HEK293 (cell line): ENCODE data around the gene SETDB2.

ENCODE experiments used
- CTCF ChIA-PET: fragments of 350-600 bp; formaldehyde crosslinking; extraction: SDS; loops from one replicate; lab custom pipeline; 2021; ENCODE audit warnings: antibody characterized with exemption; lab: Yijun Ruan, JAX
- POLR2A ChIA-PET: fragments of 300-600 bp; formaldehyde crosslinking; extraction: SDS; loops from one replicate; lab custom pipeline; 2020; ENCODE audit warnings: antibody characterized with exemption, inconsistent platforms; lab: Yijun Ruan, JAX
- H3K27ac ChIP-seq: fragments of 200-500 bp; sonication (Bioruptor generic); 2 replicates; pipeline ENCODE4 v1.5.1; 2014; ENCODE audit warnings: low read depth, low read length, control low read depth, inconsistent platforms; ENCODE audit errors: extremely low read depth
- H3K36me3 ChIP-seq, 2 experiments: fragments of 200-500 bp in 1 of 2; sonication (Bioruptor generic) in 1 of 2; 1 replicate in 1 of 2; 2 replicates in 1 of 2; pipeline ENCODE4 v1.5.1; 2014 to 2017; ENCODE audit warnings: inconsistent platforms in 2 of 2, low read length in 2 of 2; ENCODE audit not compliant: control insufficient read depth in 2 of 2, insufficient read depth in 1 of 2
- H3K4me1 ChIP-seq: fragments of 200-500 bp; sonication (Bioruptor generic); 2 replicates; pipeline ENCODE4 v1.5.1; 2014; ENCODE audit warnings: mild to moderate bottlenecking, low read length, inconsistent platforms; ENCODE audit not compliant: control insufficient read depth, insufficient read depth
- H3K4me3 ChIP-seq: 2 replicates; pipeline ENCODE4 v1.5.1; 2011; ENCODE audit warnings: low read depth, mild to moderate bottlenecking, control low read depth, low read length, moderate library complexity
- H3K9me3 ChIP-seq: fragments of 200-500 bp; sonication (Bioruptor generic); 2 replicates; pipeline ENCODE4 v1.5.1; 2014; ENCODE audit warnings: low read depth, low read length, inconsistent platforms; ENCODE audit not compliant: control insufficient read depth, insufficient read depth
- CTCF ChIP-seq: fragments of 450-650 bp; formaldehyde crosslinking; IDR thresholded peaks from 2 replicates; pipeline ENCODE4 v1.5.1; 2016; ENCODE audit warnings: missing biosample characterization, missing genetic modification characterization
- KLF8 ChIP-seq: fragments of 450-650 bp; formaldehyde crosslinking; IDR thresholded peaks from 2 replicates; pipeline ENCODE4 v1.5.1; 2016; ENCODE audit warnings: missing biosample characterization, missing genetic modification characterization
- KLF9 ChIP-seq: fragments of 450-650 bp; formaldehyde crosslinking; IDR thresholded peaks from 2 replicates; pipeline ENCODE4 v1.5.1; 2016; ENCODE audit warnings: missing biosample characterization, missing genetic modification characterization, low read depth
- PATZ1 ChIP-seq: fragments of 450-650 bp; formaldehyde crosslinking; IDR thresholded peaks from 2 replicates; pipeline ENCODE4 v1.5.1; 2016; ENCODE audit warnings: missing biosample characterization, missing genetic modification characterization
- ZBTB17 ChIP-seq: fragments of 450-650 bp; formaldehyde crosslinking; IDR thresholded peaks from 2 replicates; pipeline ENCODE4 v1.5.1; 2016; ENCODE audit warnings: missing biosample characterization, missing genetic modification characterization
- ZBTB21 ChIP-seq: fragments of 450-650 bp; formaldehyde crosslinking; IDR thresholded peaks from 2 replicates; pipeline ENCODE4 v1.5.1; 2017; ENCODE audit warnings: missing biosample characterization, missing genetic modification characterization
- ZBTB7A ChIP-seq: fragments of 450-650 bp; formaldehyde crosslinking; IDR thresholded peaks from 2 replicates; pipeline ENCODE4 v1.5.1; 2016; ENCODE audit warnings: low read depth, missing biosample characterization, missing genetic modification characterization
- ZNF112 ChIP-seq: fragments of 450-650 bp; formaldehyde crosslinking; IDR thresholded peaks from 2 replicates; pipeline ENCODE4 v1.5.0; 2017; ENCODE audit warnings: missing biosample characterization, missing genetic modification characterization
- ZNF350 ChIP-seq: fragments of 450-650 bp; formaldehyde crosslinking; IDR thresholded peaks from 2 replicates; pipeline ENCODE4 v1.5.0; 2017; ENCODE audit warnings: missing biosample characterization, mild to moderate bottlenecking, missing genetic modification characterization
- ZNF398 ChIP-seq: fragments of 450-650 bp; formaldehyde crosslinking; IDR thresholded peaks from 2 replicates; pipeline ENCODE4 v1.5.1; 2017; ENCODE audit warnings: missing biosample characterization, missing genetic modification characterization
- ZNF404 ChIP-seq: fragments of 450-650 bp; formaldehyde crosslinking; IDR thresholded peaks from 2 replicates; pipeline ENCODE4 v1.5.1; 2017; ENCODE audit warnings: missing biosample characterization, missing genetic modification characterization
- ZNF664 ChIP-seq: fragments of 450-650 bp; formaldehyde crosslinking; IDR thresholded peaks from 2 replicates; pipeline ENCODE4 v1.5.1; 2016; ENCODE audit warnings: missing biosample characterization, missing genetic modification characterization
- ZNF768 ChIP-seq: fragments of 450-650 bp; formaldehyde crosslinking; IDR thresholded peaks from 2 replicates; pipeline ENCODE4 v1.5.1; 2018; ENCODE audit warnings: missing biosample characterization, mild to moderate bottlenecking, missing genetic modification characterization
- ZNF837 ChIP-seq: fragments of 450-650 bp; formaldehyde crosslinking; IDR thresholded peaks from 2 replicates; pipeline ENCODE4 v1.5.1; 2016; ENCODE audit warnings: missing biosample characterization, missing genetic modification characterization
- TF ChIP-seq, protein P1 (sequence below): fragments of 450-650 bp; formaldehyde crosslinking; IDR thresholded peaks from 2 replicates; pipeline ENCODE4 v1.5.1; 2016; ENCODE audit warnings: missing biosample characterization, missing genetic modification characterization, borderline replicate concordance
- TF ChIP-seq, protein P2 (sequence below): fragments of 450-650 bp; formaldehyde crosslinking; IDR thresholded peaks from 2 replicates; pipeline ENCODE4 v1.5.1; 2016; ENCODE audit warnings: missing biosample characterization, missing genetic modification characterization, borderline replicate concordance

The SETDB2 gene

GRCh38 chr13:49539313-49539712, 95.2 kb downstream of the SETDB2 start:
- H3K4me1 ChIP-seq, result no peaks in the 10 kb centered on the region
- H3K4me3 ChIP-seq, result no peak overlapping the region
- H3K27ac ChIP-seq, result no peak overlapping the region
- peaks cover 3 to 36% of the 10 kb centered on the region in 2 experiments for H3K36me3 ChIP-seq
- H3K9me3 ChIP-seq, result no peaks in the 10 kb centered on the region
- CTCF ChIA-PET, result interaction anchor here (0.7 kb wide), 1 partner anchor 1270 kb away, joined by 3 read pairs; no protein-coding TSS in a partner anchor
- no peak for TF ChIP-seq KLF8 (tag by site-specific recombination)
- POLR2A ChIA-PET, result no interaction called here

DNA sequence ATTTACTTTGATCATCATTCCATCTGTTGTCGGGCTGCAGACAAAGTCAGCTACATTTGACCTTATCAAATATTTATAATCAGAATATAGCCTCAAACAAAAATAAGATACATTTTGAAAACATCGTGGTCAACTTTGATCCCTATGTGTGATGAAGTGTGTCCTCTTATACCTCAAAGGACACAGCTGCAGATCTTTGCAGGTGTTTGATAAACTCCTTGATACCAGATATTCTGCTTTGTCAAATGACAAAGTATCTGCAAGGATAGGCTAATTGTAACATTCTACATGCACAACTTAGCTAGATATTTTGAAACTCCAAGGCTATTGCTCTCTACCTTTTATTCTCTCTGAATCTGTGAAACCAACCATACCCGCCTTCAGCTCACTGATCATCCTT, 95.7 kb downstream of the SETDB2 start:
- H3K36me3 ChIP-seq, result peaks cover 3 to 35% of the 10 kb centered on the region in 2 experiments
- no peaks in the 10 kb centered on the region for H3K9me3 ChIP-seq
- no peaks in the 10 kb centered on the region for H3K4me1 ChIP-seq
- ChIA-PET POLR2A (no interaction called here), CTCF (interaction anchor here (0.7 kb wide), 1 partner anchor 1270 kb away, joined by 3 read pairs; no protein-coding TSS in a partner anchor)
- no peak overlapping the region for H3K4me3 ChIP-seq
- TF ChIP-seq ZNF837 (tag by site-specific recombination) (no peak), ZBTB21 (tag by site-specific recombination) (no peak), CTCF (tag by site-specific recombination) (no peak), ZNF350 (tag by site-specific recombination) (no peak), PATZ1 (tag by site-specific recombination) (no peak), ZNF664 (tag by site-specific recombination) (no peak), ZBTB17 (no peak), ZNF404 (tag by site-specific recombination) (no peak), ZBTB7A (tag by site-specific recombination) (no peak), KLF9 (tag by site-specific recombination) (no peak), ZNF112 (no peak), ZNF768 (tag by site-specific recombination) (no peak), ZNF398 (tag by site-specific recombination) (no peak)
- TF ChIP-seq, protein P1, sequence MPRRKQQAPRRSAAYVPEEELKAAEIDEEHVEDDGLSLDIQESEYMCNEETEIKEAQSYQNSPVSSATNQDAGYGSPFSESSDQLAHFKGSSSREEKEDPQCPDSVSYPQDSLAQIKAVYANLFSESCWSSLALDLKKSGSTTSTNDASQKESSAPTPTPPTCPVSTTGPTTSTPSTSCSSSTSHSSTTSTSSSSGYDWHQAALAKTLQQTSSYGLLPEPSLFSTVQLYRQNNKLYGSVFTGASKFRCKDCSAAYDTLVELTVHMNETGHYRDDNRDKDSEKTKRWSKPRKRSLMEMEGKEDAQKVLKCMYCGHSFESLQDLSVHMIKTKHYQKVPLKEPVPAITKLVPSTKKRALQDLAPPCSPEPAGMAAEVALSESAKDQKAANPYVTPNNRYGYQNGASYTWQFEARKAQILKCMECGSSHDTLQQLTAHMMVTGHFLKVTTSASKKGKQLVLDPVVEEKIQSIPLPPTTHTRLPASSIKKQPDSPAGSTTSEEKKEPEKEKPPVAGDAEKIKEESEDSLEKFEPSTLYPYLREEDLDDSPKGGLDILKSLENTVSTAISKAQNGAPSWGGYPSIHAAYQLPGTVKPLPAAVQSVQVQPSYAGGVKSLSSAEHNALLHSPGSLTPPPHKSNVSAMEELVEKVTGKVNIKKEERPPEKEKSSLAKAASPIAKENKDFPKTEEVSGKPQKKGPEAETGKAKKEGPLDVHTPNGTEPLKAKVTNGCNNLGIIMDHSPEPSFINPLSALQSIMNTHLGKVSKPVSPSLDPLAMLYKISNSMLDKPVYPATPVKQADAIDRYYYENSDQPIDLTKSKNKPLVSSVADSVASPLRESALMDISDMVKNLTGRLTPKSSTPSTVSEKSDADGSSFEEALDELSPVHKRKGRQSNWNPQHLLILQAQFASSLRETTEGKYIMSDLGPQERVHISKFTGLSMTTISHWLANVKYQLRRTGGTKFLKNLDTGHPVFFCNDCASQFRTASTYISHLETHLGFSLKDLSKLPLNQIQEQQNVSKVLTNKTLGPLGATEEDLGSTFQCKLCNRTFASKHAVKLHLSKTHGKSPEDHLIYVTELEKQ (tag by site-specific recombination), result no peak
- TF ChIP-seq, protein P2, sequence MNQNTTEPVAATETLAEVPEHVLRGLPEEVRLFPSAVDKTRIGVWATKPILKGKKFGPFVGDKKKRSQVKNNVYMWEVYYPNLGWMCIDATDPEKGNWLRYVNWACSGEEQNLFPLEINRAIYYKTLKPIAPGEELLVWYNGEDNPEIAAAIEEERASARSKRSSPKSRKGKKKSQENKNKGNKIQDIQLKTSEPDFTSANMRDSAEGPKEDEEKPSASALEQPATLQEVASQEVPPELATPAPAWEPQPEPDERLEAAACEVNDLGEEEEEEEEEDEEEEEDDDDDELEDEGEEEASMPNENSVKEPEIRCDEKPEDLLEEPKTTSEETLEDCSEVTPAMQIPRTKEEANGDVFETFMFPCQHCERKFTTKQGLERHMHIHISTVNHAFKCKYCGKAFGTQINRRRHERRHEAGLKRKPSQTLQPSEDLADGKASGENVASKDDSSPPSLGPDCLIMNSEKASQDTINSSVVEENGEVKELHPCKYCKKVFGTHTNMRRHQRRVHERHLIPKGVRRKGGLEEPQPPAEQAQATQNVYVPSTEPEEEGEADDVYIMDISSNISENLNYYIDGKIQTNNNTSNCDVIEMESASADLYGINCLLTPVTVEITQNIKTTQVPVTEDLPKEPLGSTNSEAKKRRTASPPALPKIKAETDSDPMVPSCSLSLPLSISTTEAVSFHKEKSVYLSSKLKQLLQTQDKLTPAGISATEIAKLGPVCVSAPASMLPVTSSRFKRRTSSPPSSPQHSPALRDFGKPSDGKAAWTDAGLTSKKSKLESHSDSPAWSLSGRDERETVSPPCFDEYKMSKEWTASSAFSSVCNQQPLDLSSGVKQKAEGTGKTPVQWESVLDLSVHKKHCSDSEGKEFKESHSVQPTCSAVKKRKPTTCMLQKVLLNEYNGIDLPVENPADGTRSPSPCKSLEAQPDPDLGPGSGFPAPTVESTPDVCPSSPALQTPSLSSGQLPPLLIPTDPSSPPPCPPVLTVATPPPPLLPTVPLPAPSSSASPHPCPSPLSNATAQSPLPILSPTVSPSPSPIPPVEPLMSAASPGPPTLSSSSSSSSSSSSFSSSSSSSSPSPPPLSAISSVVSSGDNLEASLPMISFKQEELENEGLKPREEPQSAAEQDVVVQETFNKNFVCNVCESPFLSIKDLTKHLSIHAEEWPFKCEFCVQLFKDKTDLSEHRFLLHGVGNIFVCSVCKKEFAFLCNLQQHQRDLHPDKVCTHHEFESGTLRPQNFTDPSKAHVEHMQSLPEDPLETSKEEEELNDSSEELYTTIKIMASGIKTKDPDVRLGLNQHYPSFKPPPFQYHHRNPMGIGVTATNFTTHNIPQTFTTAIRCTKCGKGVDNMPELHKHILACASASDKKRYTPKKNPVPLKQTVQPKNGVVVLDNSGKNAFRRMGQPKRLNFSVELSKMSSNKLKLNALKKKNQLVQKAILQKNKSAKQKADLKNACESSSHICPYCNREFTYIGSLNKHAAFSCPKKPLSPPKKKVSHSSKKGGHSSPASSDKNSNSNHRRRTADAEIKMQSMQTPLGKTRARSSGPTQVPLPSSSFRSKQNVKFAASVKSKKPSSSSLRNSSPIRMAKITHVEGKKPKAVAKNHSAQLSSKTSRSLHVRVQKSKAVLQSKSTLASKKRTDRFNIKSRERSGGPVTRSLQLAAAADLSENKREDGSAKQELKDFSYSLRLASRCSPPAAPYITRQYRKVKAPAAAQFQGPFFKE (tag by site-specific recombination), result no peak
- TF ChIP-seq, all 188 proteins: peak for 0
- no peak overlapping the region for H3K27ac ChIP-seq
